ENCODE results near the gene RITA1. TPM values are rescaled to one million over a fixed set of nuclear protein-coding genes. Genes with fewer than 3 reads are reported as not detected.
A peak's percentile ranks its signal among the peaks of the same experiment; 100 is the strongest.

The RITA1 gene
- total and polyA plus RNA-seq, 2 donors (not counting 3 experiments of a cell fraction or from before 2014, with no cell fraction given): 20.7 to 21.3 TPM

DNA sequence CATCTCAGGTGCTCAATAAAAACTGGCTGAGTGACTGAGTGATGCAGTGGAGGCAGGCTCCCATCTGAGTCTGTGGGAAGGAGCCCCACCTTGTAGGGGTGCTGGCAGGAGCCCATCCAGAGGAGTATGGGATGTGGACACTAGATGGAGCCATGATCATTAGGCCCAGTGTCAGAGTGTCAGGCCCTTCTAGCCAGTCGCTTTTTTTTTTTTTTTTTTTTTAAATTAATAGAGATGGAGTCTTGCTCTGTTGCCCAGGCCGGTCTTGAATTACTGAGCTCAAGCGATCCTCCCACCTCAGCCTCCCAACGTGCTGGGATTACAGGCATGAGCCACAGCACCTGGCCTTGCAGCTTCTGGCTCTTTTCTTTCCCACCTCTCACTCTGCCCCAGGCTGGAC, 11.5 kb downstream of the RITA1 start:
- Histone ChIP-seq H3K27me3 (ENCODE audit: control insufficient read depth in 2 of 2, insufficient read depth in 2 of 2, low read length in 2 of 2) (no peaks in the 10 kb centered on the region), H3K36me3 (ENCODE audit: control insufficient read depth in 2 of 2, extremely low read depth in 1 of 2, insufficient read depth in 2 of 2, low read length in 2 of 2) (peaks cover 0 to 1% of the 10 kb centered on the region in 2 experiments), H3K4me3 (replicated peaks in 1 of 3; ENCODE audit: insufficient read depth in 1 of 3, low read depth in 1 of 3, low read length in 3 of 3) (no peak overlapping the region), H3K4me2 (ENCODE audit: insufficient read depth, low read length) (no peak overlapping the region), H2AFZ (ENCODE audit: low read depth, low read length) (no peak overlapping the region), H4K20me1 (replicated peaks; ENCODE audit: control insufficient read depth, extremely low read depth, insufficient read depth, low read length) (no peaks in the 10 kb centered on the region), H3K9me3 (replicated peaks; ENCODE audit: control insufficient read depth, insufficient read depth, low read length) (no peaks in the 10 kb centered on the region), H3K79me2 (ENCODE audit: control insufficient read depth, insufficient read depth, low read length) (no peaks in the 10 kb centered on the region), H3K27ac (ENCODE audit: insufficient read depth, low read depth, low read length) (no peak overlapping the region), H3K9ac (replicated peaks; ENCODE audit: extremely low read depth, insufficient read depth, low read length) (no peak overlapping the region), H3K9me1 (replicated peaks; ENCODE audit: control insufficient read depth, extremely low read depth, insufficient read depth, low read length) (no peaks in the 10 kb centered on the region), H3K4me1 (ENCODE audit: control insufficient read depth, extremely low read depth, insufficient read depth, low read length) (peaks cover 23% of the 10 kb centered on the region)
- POLR2A ChIA-PET: interaction anchor here (0.6 to 0.7 kb wide), 2 partner anchors 89 to 227 kb away, joined by 3 to 7 read pairs; no protein-coding TSS in a partner anchor
- CTCF ChIA-PET: interaction anchor here (0.6 to 2.6 kb wide), 21 partner anchors 9 to 265 kb away, joined by 3 to 10 read pairs (median 4); partner anchors contain the start of genes RITA1 and SDSL
- FAIRE-seq: peak; percentile 80
- no TSS peak for BruUV-seq (replicated peaks)
- intact Hi-C loops (cut with micrococcal nuclease): loop anchor here (1.0 to 2.0 kb wide), 7 partner anchors 24 to 715 kb away; partner anchors contain the start of genes PLBD2 and TPCN1
- peak; percentile 82 for DNase-seq (ENCODE audit: low read depth, low spot score)
- dilution Hi-C loops (cut with MboI; ENCODE audit: extremely low pct_ligation_motif_present, low sequenced_read_pairs): no loop called here
- TF ChIP-seq, protein P1, sequence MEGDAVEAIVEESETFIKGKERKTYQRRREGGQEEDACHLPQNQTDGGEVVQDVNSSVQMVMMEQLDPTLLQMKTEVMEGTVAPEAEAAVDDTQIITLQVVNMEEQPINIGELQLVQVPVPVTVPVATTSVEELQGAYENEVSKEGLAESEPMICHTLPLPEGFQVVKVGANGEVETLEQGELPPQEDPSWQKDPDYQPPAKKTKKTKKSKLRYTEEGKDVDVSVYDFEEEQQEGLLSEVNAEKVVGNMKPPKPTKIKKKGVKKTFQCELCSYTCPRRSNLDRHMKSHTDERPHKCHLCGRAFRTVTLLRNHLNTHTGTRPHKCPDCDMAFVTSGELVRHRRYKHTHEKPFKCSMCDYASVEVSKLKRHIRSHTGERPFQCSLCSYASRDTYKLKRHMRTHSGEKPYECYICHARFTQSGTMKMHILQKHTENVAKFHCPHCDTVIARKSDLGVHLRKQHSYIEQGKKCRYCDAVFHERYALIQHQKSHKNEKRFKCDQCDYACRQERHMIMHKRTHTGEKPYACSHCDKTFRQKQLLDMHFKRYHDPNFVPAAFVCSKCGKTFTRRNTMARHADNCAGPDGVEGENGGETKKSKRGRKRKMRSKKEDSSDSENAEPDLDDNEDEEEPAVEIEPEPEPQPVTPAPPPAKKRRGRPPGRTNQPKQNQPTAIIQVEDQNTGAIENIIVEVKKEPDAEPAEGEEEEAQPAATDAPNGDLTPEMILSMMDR (IDR thresholded peaks at IDR 0.05; ENCODE audit: extremely low read depth in 1 of 2, insufficient read depth in 1 of 2, low read depth in 1 of 2, low read length in 2 of 2): peak; percentile 63 to 81
- TF ChIP-seq MYC (IDR thresholded peaks at IDR 0.05; ENCODE audit: low read depth, low read length) (no peak), EZH2 (IDR thresholded peaks at IDR 0.05; ENCODE audit: borderline replicate concordance, low read depth, low read length, severe bottlenecking) (no peak)

DNA sequence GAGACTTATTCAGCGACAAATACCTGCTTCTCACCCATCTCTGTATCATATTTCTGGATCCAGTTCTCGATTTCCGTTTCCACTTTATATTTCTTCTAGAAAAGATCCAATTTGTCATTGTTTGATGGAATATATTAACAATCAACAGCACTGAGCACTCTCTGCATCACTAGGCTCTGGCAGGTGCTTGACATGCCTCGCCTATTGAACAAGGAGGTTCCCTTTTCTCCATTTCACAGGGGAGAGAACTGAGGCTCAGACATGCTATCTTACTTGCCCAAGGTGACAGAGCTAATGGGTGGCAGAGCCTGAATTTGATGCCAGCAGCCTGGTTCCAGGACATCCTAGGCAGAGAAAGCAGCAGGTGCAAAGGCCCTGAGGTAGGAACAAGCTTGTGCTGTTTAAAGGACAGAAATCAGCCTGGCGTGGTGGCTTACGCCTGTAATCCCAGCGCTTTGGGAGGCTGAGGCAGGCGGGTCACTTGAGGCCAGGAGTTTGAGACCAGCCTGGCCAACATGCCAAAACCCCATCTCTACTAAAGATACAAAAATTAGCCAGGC, 12.1 kb downstream of the RITA1 start:
- Histone ChIP-seq H3K9me1 (replicated peaks; ENCODE audit: control insufficient read depth, extremely low read depth, insufficient read depth, low read length) (no peaks in the 10 kb centered on the region), H4K20me1 (replicated peaks; ENCODE audit: control insufficient read depth, extremely low read depth, insufficient read depth, low read length) (no peaks in the 10 kb centered on the region), H3K9me3 (replicated peaks; ENCODE audit: control insufficient read depth, insufficient read depth, low read length) (no peaks in the 10 kb centered on the region), H3K27ac (ENCODE audit: insufficient read depth, low read depth, low read length) (no peak overlapping the region), H3K27me3 (ENCODE audit: control insufficient read depth in 2 of 2, insufficient read depth in 2 of 2, low read length in 2 of 2) (no peaks in the 10 kb centered on the region), H3K4me3 (replicated peaks in 1 of 3; ENCODE audit: insufficient read depth in 1 of 3, low read depth in 1 of 3, low read length in 3 of 3) (no peak overlapping the region), H3K79me2 (ENCODE audit: control insufficient read depth, insufficient read depth, low read length) (no peaks in the 10 kb centered on the region), H3K36me3 (ENCODE audit: control insufficient read depth in 2 of 2, extremely low read depth in 1 of 2, insufficient read depth in 2 of 2, low read length in 2 of 2) (no peaks in the 10 kb centered on the region), H3K4me2 (ENCODE audit: insufficient read depth, low read length) (no peak overlapping the region), H3K4me1 (ENCODE audit: control insufficient read depth, extremely low read depth, insufficient read depth, low read length) (peaks cover 22% of the 10 kb centered on the region), H3K9ac (replicated peaks; ENCODE audit: extremely low read depth, insufficient read depth, low read length) (no peak overlapping the region), H2AFZ (ENCODE audit: low read depth, low read length) (no peak overlapping the region)
- TF ChIP-seq POLR2AphosphoS5 (IDR thresholded peaks at IDR 0.05; ENCODE audit: insufficient read depth, low read depth, low read length): no peak
- TF ChIP-seq EZH2 (IDR thresholded peaks at IDR 0.05; ENCODE audit: borderline replicate concordance, low read depth, low read length, severe bottlenecking): no peak
- TF ChIP-seq, protein P1 (IDR thresholded peaks at IDR 0.05; ENCODE audit: extremely low read depth in 1 of 2, insufficient read depth in 1 of 2, low read depth in 1 of 2, low read length in 2 of 2): no peak
- no peak for TF ChIP-seq FOS (IDR thresholded peaks at IDR 0.05; ENCODE audit: borderline replicate concordance, insufficient read depth, low read length)
- no peak for TF ChIP-seq GATA2 (IDR thresholded peaks at IDR 0.05; ENCODE audit: insufficient read depth, insufficient read length, low read depth, low read length)
- no peak for TF ChIP-seq POLR2A (IDR thresholded peaks at IDR 0.05; ENCODE audit: low read depth, low read length)
- no peak for TF ChIP-seq JUN (IDR thresholded peaks at IDR 0.05; ENCODE audit: borderline replicate concordance, insufficient read depth, insufficient read length, low read depth)
- TF ChIP-seq, protein P2, sequence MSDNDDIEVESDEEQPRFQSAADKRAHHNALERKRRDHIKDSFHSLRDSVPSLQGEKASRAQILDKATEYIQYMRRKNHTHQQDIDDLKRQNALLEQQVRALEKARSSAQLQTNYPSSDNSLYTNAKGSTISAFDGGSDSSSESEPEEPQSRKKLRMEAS (IDR thresholded peaks at IDR 0.05; ENCODE audit: insufficient read depth, insufficient read length): no peak
- CTCF ChIA-PET: interaction anchor here (0.6 to 1.7 kb wide), 20 partner anchors 8 to 264 kb away, joined by 3 to 10 read pairs (median 4); partner anchors contain the start of genes RITA1 and SDSL
- no TSS peak for BruUV-seq (replicated peaks)
- dilution Hi-C loops (cut with MboI; ENCODE audit: extremely low pct_ligation_motif_present, low sequenced_read_pairs): no loop called here
- POLR2A ChIA-PET: interaction anchor here (0.6 to 0.7 kb wide), 2 partner anchors 89 to 227 kb away, joined by 3 to 7 read pairs; no protein-coding TSS in a partner anchor
- FAIRE-seq: no peak
- intact Hi-C loops (cut with micrococcal nuclease): loop anchor here (1.0 to 2.0 kb wide), 7 partner anchors 24 to 715 kb away; partner anchors contain the start of genes PLBD2 and TPCN1
- DNase-seq (ENCODE audit: low read depth, low spot score): no peak
